Lower leg skin (tissue), 3 donors: ENCODE measurements around the gene CABP5.

Experiments
- CTCF ChIP-seq, 3 donors: fragments of 450-650 bp; IDR thresholded peaks; one replicate each; pipeline ENCODE4 v1.5.1; 2016; ENCODE audit warnings: antibody characterized with exemption in 3 of 3, mild to moderate bottlenecking in 3 of 3, moderate library complexity in 2 of 3
- POLR2A ChIP-seq, 2 donors: fragments of 450-650 bp; IDR thresholded peaks; one replicate each; pipeline ENCODE4 v1.6.1; 2016 to 2017; ENCODE audit warnings: antibody characterized with exemption in 2 of 2, mild to moderate bottlenecking in 1 of 2, moderate library complexity in 1 of 2

GRCh38 chr19:48023518-48023917 is 20.4 kb downstream of the CABP5 start:
- TF ChIP-seq CTCF (IDR thresholded peaks at IDR 0.05) (no peak), POLR2A (IDR thresholded peaks at IDR 0.05) (no peak)
